Endothelial cell of umbilical vein (primary cell): Measurements from ENCODE around the gene COG2. TPM values are rescaled to one million over a fixed set of nuclear protein-coding genes. Genes with fewer than 3 reads are reported as not detected.

Experiments used
- BruUV-seq: library from RNA; stranded (reverse); fragments of 400-500 nt; replicated peaks from 2 replicates; lab custom pipeline; 2021; lab: Mats Ljungman, UMichigan
- CTCF ChIA-PET: fragments of 300-600, 350-600 bp; sonication (Branson Sonifier 250); formaldehyde crosslinking; loops from one replicate; lab custom pipeline; 2021; ENCODE audit warnings: antibody characterized with exemption, inconsistent platforms; lab: Charles Lee
- POLR2A ChIA-PET: fragments of 300-600, 350-600 bp; sonication (Branson Sonifier 250); formaldehyde crosslinking; loops from one replicate; lab custom pipeline; 2021; ENCODE audit warnings: antibody characterized with exemption, inconsistent platforms; lab: Charles Lee
- DNase-seq: peaks from one replicate; pipeline ENCODE4 v3.0.0-alpha.2; 2011; ENCODE audit warnings: low read depth, low spot score
- FAIRE-seq: peaks from 2 replicates; lab custom pipeline; 2011; peaks lifted over from hg19 to GRCh38; lab: Jason Lieb, UNC
- H2AFZ ChIP-seq: 2 replicates; pipeline ENCODE4 v1.6.0; 2012; ENCODE audit warnings: low read depth, low read length, control low read depth, inconsistent platforms
- H3K27ac ChIP-seq: 2 replicates; pipeline ENCODE4 v1.5.1; 2011; ENCODE audit warnings: low read depth, mild to moderate bottlenecking, control low read depth, low read length, moderate library complexity; ENCODE audit not compliant: insufficient read depth
- H3K27me3 ChIP-seq, 2 experiments: 2 replicates each; pipeline versions ENCODE4 v1.6.0 to v1.6.1; 2011; ENCODE audit warnings: low read length in 2 of 2, mixed read lengths in 1 of 2; ENCODE audit not compliant: control insufficient read depth in 2 of 2, insufficient read depth in 2 of 2
- H3K36me3 ChIP-seq, 2 experiments: 2 replicates in 1 of 2; 3 replicates in 1 of 2; pipeline ENCODE4 v1.5.1; 2011; ENCODE audit warnings: low read length in 2 of 2, mild to moderate bottlenecking in 1 of 2, moderate library complexity in 1 of 2; ENCODE audit not compliant: control insufficient read depth in 2 of 2, insufficient read depth in 2 of 2; ENCODE audit errors: extremely low read depth in 1 of 2
- H3K4me1 ChIP-seq: 3 replicates; pipeline ENCODE4 v1.5.1; 2011; ENCODE audit warnings: mild to moderate bottlenecking, low read length; ENCODE audit not compliant: control insufficient read depth, insufficient read depth; ENCODE audit errors: extremely low read depth
- H3K4me2 ChIP-seq: 2 replicates; pipeline ENCODE4 v1.6.1; 2011; ENCODE audit warnings: low read length, control low read depth, mixed read lengths; ENCODE audit not compliant: insufficient read depth
- H3K4me3 ChIP-seq, 3 experiments: fragments of 200-600 bp in 1 of 3; sonication (generic), shearing (Covaris generic) in 1 of 3; replicated peaks in 1 of 3; 2 replicates each; pipeline ENCODE4 v1.5.1; 2011 to 2016; ENCODE audit warnings: control low read depth in 3 of 3, low read length in 3 of 3, mild to moderate bottlenecking in 2 of 3, inconsistent platforms in 1 of 3, low read depth in 1 of 3, moderate library complexity in 1 of 3; ENCODE audit not compliant: insufficient read depth in 1 of 3
- H3K79me2 ChIP-seq: 2 replicates; pipeline ENCODE4 v1.6.0; 2012; ENCODE audit warnings: low read length, inconsistent platforms; ENCODE audit not compliant: control insufficient read depth, insufficient read depth
- H3K9ac ChIP-seq: replicated peaks from 2 replicates; pipeline ENCODE3; 2011; ENCODE audit warnings: low read length, control low read depth; ENCODE audit not compliant: insufficient read depth; ENCODE audit errors: extremely low read depth
- H3K9me1 ChIP-seq: replicated peaks from 3 replicates; pipeline ENCODE4 v1.6.0; 2011; ENCODE audit warnings: mild to moderate bottlenecking, low read length; ENCODE audit not compliant: control insufficient read depth, insufficient read depth; ENCODE audit errors: extremely low read depth
- H3K9me3 ChIP-seq: replicated peaks from 2 replicates; pipeline ENCODE4 v1.5.1; 2012; ENCODE audit warnings: low read length, inconsistent platforms; ENCODE audit not compliant: control insufficient read depth, insufficient read depth
- H4K20me1 ChIP-seq: replicated peaks from 2 replicates; pipeline ENCODE3; 2011; ENCODE audit warnings: mild to moderate bottlenecking, low read length; ENCODE audit not compliant: control insufficient read depth, insufficient read depth; ENCODE audit errors: extremely low read depth
- EZH2 ChIP-seq: IDR thresholded peaks from 2 replicates; pipeline ENCODE4 v1.6.1; 2012; ENCODE audit warnings: borderline replicate concordance, low read depth, mild to moderate bottlenecking, moderate library complexity, low read length, inconsistent platforms; ENCODE audit not compliant: severe bottlenecking
- FOS ChIP-seq: IDR thresholded peaks from 2 replicates; pipeline ENCODE4 v1.6.1; 2011; ENCODE audit warnings: mild to moderate bottlenecking, low read length, moderate library complexity, borderline replicate concordance; ENCODE audit not compliant: insufficient read depth
- GATA2 ChIP-seq: IDR thresholded peaks from 2 replicates; pipeline ENCODE4 v1.7.0; 2011; ENCODE audit warnings: low read depth, mild to moderate bottlenecking, moderate library complexity, mixed read lengths, low read length; ENCODE audit not compliant: insufficient read length, insufficient read depth
- JUN ChIP-seq: IDR thresholded peaks from 2 replicates; pipeline ENCODE4 v1.6.1; 2011; ENCODE audit warnings: borderline replicate concordance, low read depth; ENCODE audit not compliant: insufficient read length, insufficient read depth
- MYC ChIP-seq: IDR thresholded peaks from one replicate; pipeline ENCODE4 v1.6.1; 2011; ENCODE audit warnings: mild to moderate bottlenecking, low read depth, low read length
- POLR2A ChIP-seq: IDR thresholded peaks from 2 replicates; pipeline ENCODE4 v1.6.1; 2012; ENCODE audit warnings: low read depth, mild to moderate bottlenecking, control low read depth, low read length
- POLR2AphosphoS5 ChIP-seq: IDR thresholded peaks from 2 replicates; pipeline ENCODE4 v1.6.1; 2012; ENCODE audit warnings: low read depth, mild to moderate bottlenecking, control low read depth, low read length, moderate library complexity; ENCODE audit not compliant: insufficient read depth
- dilution Hi-C: fragments of 300-500 bp; cut with MboI; formaldehyde crosslinking; loops from one replicate; pipeline ENCODE4 v1.15.0; 2019; ENCODE audit warnings: low sequenced_read_pairs; ENCODE audit not compliant: extremely low pct_ligation_motif_present
- intact Hi-C: fragments of 100-400 bp; cut with micrococcal nuclease; formaldehyde crosslinking; loops from one replicate; pipeline ENCODE4 v1.10.0; 2022
- polyA plus RNA-seq, 4 experiments: library from polyadenylated mRNA; depleted of rRNA in 3 of 4; stranded (reverse) in 3 of 4; unstranded in 1 of 4; fragments of >200 nt; gene quantifications; 2 replicates each; pipeline versions ENCODE4 v1.2.1 to v1.2.3, GENCODE V29; 2011 to 2012; ENCODE audit warnings: missing spikeins in 1 of 4
- total RNA-seq: library from RNA; stranded (reverse); gene quantifications from 2 replicates; pipeline ENCODE4 v1.2.3, GENCODE V29; 2021
- TF ChIP-seq, protein P1 (sequence below), 2 donors: IDR thresholded peaks; 1 replicate in 1 of 2; 2 replicates in 1 of 2; pipeline ENCODE4 v1.5.1; 2011; ENCODE audit warnings: low read length in 2 of 2, mild to moderate bottlenecking in 2 of 2, moderate library complexity in 2 of 2, control low read depth in 1 of 2, inconsistent platforms in 1 of 2, low read depth in 1 of 2; ENCODE audit not compliant: insufficient read depth in 1 of 2; ENCODE audit errors: extremely low read depth in 1 of 2
- TF ChIP-seq, protein P2 (sequence below): IDR thresholded peaks from 2 replicates; pipeline ENCODE4 v1.6.1; 2011; ENCODE audit not compliant: insufficient read depth, insufficient read length

COG2 gene
- total and polyA plus RNA-seq, 2 donors (not counting 3 experiments of a cell fraction or from before 2014, with no cell fraction given): 7.6 to 24.2 TPM

DNA sequence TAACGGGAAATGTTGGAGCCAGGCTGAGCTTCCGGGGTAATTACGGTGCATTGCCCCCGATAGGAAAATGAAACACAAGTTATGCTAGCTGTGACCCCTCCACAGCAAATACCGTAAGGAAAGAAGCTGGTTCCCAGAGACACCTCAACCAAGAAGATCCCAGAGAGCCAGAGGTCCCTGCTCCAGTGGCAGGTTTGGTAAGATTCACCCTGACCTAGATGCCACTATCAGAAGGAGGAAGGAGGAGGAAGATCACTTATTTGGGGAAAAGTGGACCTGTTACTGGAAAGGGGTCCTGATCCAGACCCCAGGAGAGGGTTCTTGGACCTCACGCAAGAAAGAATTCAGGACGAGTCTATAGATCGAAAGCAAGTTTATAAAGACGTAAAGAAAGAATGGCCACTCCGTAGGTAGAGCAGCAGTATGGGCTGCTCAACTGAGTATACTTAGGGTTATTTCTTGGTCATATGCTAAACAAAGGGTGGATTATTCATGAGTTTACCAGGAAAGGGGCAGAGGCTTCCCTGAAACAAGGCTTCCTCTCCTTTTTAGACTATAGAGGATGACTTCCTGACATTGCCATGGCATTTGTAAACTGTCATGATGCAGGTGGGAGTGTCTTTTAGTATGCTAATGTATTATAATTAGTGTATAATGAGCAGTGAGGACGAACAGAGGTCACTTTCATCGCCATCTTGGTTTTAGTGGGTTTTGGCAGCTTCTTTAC, 97.4 kb downstream of the COG2 start:
- ChIA-PET CTCF (no interaction called here), POLR2A (no interaction called here)
- Histone ChIP-seq H4K20me1 (no peaks in the 10 kb centered on the region), H3K9me3 (no peaks in the 10 kb centered on the region), H3K4me2 (no peak overlapping the region), H3K9me1 (no peaks in the 10 kb centered on the region), H3K9ac (no peak overlapping the region), H3K36me3 (no peaks in the 10 kb centered on the region), H3K4me3 (no peak overlapping the region), H3K27ac (no peak overlapping the region), H3K27me3 (no peaks in the 10 kb centered on the region), H3K4me1 (no peaks in the 10 kb centered on the region), H2AFZ (no peak overlapping the region), H3K79me2 (no peaks in the 10 kb centered on the region)
- BruUV-seq: no TSS peak
- TF ChIP-seq POLR2AphosphoS5: no peak
- TF ChIP-seq JUN: no peak
- TF ChIP-seq, protein P1, sequence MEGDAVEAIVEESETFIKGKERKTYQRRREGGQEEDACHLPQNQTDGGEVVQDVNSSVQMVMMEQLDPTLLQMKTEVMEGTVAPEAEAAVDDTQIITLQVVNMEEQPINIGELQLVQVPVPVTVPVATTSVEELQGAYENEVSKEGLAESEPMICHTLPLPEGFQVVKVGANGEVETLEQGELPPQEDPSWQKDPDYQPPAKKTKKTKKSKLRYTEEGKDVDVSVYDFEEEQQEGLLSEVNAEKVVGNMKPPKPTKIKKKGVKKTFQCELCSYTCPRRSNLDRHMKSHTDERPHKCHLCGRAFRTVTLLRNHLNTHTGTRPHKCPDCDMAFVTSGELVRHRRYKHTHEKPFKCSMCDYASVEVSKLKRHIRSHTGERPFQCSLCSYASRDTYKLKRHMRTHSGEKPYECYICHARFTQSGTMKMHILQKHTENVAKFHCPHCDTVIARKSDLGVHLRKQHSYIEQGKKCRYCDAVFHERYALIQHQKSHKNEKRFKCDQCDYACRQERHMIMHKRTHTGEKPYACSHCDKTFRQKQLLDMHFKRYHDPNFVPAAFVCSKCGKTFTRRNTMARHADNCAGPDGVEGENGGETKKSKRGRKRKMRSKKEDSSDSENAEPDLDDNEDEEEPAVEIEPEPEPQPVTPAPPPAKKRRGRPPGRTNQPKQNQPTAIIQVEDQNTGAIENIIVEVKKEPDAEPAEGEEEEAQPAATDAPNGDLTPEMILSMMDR (IDR thresholded peaks at IDR 0.05; ENCODE audit: extremely low read depth in 1 of 2, insufficient read depth in 1 of 2, low read depth in 1 of 2, low read length in 2 of 2): no peak
- TF ChIP-seq MYC: no peak
- TF ChIP-seq EZH2: no peak
- no peak for TF ChIP-seq GATA2
- TF ChIP-seq POLR2A: no peak
- no peak for TF ChIP-seq FOS
- TF ChIP-seq, protein P2, sequence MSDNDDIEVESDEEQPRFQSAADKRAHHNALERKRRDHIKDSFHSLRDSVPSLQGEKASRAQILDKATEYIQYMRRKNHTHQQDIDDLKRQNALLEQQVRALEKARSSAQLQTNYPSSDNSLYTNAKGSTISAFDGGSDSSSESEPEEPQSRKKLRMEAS: no peak
- dilution Hi-C loops (no loop called here), intact Hi-C loops (no loop called here)
- DNase-seq (no peak), FAIRE-seq (no peak)

Other genes with a start within 250 kb of the COG2 start
- 0.21 TPM in 1 of 2 replicates, not detected in the other for gene PGBD5, start 216.1 kb upstream of the COG2 start, total RNA-seq
- 0.03 TPM in 1 of 2 replicates, not detected in the other for gene PGBD5, start 216.1 kb upstream of the COG2 start, polyA plus RNA-seq
- not detected in 2 replicates for gene AGT, start 71.6 kb downstream of the COG2 start, total RNA-seq
- not detected in 2 replicates for gene AGT, start 71.6 kb downstream of the COG2 start, polyA plus RNA-seq
- not detected in 2 replicates for gene CAPN9, start 104.9 kb downstream of the COG2 start, total RNA-seq
- gene CAPN9, start 104.9 kb downstream of the COG2 start, polyA plus RNA-seq: not detected in 2 replicates
- 27.7 and 29.2 TPM in 2 replicates for gene C1orf198, start 226.0 kb downstream of the COG2 start, total RNA-seq
- 21.2 and 22.1 TPM in 2 replicates for gene C1orf198, start 226.0 kb downstream of the COG2 start, polyA plus RNA-seq